CD4-positive, alpha-beta T cell treated with Interleukin-15 for 4 hours (primary cell): Measurements from ENCODE around the gene THEM4.

Source experiments
- DNase-seq: peaks from one replicate; pipeline ENCODE4 v3.0.0-alpha.2; 2020; ENCODE audit warnings: low spot score

The THEM4 gene

DNA sequence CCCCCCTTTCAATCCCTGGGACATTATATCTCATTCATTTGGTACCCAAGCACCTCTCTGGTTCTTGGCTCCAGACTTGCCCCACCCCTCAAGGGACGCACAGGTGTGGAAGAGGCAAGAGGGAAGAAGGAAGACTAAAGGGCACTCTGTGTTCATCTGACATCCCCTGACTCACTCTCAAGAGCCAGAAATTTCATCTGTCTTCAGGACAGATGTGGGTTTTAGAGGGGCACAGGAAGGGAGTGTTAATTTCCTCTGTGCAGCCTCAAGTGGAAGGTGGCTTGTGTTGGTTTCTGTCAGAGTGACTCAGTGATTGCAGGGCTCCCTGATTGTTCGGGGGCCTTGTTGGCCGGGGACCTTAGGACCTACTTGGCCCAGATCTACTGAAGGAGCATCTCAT, 72.1 kb downstream of the THEM4 start:
- DNase-seq, result peak; percentile 64

DNA sequence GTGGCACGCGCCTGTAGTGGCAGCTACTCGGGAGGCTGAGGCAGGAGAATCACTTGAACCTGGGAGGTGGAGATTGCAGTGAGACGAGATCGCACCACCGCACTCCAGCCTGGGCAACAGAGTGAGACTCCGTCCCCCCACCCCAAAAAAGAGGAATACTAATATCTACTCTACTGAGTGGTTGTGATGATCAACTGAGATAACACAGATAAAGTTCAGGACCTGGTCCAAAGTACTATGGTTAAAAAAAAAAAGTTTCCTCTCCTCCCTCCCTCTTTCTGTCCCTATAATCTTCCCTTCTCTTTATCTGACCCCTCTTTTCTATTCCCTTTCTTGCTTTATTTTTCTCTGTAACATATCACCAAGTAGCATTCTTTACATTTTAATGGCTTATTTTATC, 73.7 kb downstream of the THEM4 start:
- no peak for DNase-seq

DNA sequence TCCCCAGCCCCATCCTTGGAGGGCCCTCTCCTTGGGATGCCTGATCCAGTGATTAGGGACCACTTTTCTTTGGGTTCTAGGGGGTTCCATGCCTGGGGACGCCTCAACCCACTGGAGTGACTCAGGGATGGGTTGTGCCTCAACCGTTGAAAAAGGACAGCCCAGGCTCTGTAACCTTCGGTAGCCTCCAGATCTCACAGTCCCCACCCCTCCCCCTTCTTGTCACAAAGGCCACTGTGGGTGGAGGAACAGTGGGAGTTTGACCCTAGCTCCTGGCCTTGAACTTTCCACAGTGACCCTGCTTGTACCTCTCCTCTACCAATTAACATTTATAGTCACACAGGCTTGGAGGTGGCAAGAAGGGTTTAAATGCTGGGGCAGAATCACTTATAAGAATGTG, 75.1 kb downstream of the THEM4 start:
- no peak for DNase-seq

DNA sequence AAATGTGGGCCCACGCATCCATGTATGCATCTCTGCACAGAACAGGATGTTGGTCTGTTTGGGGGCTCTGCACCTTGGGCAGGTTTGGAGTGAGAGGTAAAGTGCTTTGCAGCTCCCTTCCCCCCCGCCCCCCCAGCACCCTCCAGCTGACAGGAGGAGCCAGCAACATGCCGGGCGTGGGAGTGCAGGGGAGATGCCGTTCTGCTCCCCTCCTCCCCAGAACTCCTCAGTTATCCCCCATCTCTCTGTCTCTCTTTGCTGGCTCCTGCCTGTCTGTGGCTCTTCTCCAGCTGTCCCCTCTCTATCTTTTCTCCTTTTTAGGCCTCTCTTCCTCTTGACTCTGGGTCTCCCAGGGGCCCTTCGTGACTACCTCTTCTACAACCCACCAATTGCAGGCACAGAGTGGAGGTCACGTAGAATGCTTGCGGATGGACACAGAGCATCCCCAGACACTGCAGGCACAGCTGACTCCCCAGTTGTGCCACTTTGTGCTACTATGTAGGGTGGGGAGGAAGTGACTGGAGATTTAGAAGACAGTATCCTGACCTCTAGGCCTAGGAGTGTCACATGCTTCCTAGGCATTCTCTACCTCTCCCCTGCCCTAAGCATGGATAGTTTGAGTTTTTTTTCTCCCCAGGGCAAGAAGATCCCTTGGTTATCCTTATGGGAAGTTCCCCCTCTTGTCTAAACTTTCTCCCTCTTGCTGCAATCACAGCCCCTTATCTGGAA, 76.0 kb downstream of the THEM4 start:
- DNase-seq, result no peak

DNA sequence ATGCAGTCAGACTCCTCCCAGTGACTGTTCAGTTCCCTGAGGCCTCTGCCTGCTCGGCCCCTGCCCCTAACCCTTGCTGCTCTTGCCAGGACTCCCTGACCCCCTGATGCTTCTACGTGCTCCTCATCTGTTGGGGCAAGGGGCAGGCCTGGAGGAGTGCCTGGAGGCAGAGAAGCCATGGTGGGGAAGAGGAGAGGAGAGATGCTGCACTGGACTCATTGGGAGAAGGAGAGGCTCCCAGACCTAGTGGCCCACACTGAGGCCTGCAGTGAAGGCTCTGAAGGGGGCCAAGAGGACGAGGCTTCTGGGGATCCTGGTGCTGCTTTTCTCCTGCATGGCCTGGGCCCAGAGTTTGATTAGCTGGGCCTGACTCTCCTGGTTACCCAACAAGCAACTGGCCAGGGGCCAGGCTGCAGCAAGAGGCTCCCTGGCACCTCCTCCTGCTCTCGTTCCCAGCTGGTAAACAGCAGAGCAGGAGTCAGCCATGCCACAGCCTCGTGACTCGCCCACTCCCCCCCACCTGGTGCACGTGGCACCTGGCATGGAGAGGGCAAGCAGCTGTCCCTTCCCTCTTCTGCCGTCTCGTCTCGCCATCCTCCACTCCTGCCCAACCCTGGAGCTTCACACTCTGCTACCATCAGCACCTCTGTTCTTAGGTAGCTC, 76.9 kb downstream of the THEM4 start:
- no peak for DNase-seq

DNA sequence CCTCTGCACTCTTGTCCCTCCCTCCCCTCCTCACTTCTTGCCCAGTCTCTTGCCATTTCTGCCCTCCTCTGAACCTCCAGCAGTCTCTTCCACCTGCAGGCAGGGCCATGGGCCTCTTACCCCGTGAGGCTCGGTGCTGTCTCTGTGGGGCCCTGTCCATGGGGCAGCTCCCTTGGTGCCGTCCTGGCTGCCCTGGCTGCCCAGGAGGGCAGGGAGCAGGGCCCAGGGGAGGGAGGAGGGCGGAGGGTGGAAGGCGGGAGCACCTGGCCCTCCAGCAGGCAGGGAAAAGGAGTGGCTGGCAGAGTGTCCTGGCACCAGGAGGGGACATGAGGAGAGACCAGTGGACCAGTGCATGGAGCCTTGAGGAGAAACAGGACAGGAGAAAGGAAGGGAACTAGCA, 77.7 kb downstream of the THEM4 start, which contains the start of gene RORC:
Gene RORC (minus strand): TSS at position 198 of the 400 bp plus-strand sequence. CDS start 38 bp downstream, at position 160.
- DNase-seq, result no peak

DNA sequence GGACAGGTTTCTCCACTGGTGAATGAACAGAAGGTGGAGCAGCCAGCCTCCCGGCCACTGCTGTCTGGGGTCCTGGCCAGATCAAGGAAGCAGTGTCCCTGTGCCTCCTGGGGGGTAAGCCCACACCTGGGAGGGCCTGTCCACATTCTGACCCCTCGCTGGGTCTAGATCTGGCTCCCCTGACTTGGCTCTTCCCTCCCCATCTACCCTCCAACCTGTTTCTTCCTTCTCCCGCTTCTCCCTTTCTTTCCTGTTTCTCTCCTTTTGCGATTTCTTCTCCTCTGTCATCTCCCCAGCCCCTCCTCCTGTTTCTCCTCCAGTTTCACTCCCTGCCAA, 78.1 kb downstream of the THEM4 start:
- no peak for DNase-seq

DNA sequence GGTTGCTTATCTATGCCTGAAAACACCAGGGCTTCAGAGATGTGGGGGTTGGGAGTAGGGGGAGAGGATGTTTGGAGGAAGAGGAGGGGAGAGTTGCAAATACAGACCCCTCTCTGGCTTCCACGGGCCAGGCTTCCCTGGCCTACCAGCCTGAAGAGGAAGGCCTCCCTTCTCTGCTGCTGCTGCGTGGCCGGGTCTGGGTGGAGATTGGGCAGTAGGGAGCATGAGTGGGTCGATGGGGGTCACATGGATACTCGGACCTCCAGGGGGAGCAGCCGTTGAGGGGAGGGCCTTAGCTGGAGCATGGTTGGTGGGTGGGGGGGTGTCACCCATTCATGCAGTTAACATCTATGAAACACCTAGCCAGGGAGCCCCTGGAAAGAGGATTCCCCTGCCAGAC, 79.3 kb downstream of the THEM4 start:
- no peak for DNase-seq

DNA sequence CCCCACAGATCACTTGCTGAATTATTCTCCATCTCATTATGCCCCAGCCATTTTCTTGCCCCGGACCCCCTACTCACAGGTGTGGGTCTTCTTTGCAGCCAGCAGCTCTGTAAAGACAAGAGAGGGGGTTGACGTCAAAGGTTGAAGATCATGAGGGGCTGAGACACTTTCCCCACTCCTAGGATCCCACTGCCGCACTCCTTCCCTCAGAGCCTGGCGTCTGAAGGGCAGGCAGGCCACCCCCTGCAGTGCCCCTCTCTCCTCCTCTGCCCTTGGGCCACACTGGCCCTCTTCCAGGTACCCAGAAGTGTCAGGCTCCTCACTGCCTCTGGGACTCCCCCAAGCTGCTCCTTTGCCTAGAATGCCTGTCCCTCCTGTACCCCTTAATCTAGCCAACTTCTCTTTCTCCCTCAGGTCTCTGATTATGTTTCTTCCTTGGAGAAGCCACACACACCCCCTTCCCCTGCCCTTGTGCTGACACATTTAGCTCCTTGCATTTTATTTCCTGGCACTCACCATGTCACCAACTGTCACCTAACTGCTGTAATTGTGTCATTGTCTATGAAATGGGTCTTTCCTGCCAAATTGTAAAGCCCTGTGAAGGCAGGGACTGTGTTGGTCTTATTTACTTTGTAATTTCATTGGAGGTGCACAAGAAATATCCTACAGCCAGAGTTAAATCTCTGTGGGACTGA, 79.8 kb downstream of the THEM4 start:
- no peak for DNase-seq

DNA sequence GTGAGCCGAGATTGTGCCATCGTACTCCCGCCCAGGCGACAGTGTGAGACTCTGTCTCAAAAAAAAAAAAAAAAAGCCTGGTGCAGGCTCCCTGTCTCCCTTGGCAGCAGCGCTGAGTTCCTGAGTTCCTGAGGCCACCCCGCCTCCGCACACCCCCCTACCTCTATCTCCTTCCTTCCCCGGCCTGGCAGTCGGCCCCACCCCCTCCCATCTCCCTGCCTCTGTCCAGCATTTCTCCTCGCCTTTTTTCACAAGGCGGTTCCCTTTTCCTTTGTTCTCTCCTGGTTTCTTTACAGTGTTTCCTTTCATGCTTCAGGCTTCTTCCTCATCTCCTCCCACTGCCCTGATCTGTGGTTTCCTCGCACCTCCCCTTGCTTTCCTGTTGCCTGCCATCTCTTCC, 80.4 kb downstream of the THEM4 start:
- DNase-seq, result no peak

DNA sequence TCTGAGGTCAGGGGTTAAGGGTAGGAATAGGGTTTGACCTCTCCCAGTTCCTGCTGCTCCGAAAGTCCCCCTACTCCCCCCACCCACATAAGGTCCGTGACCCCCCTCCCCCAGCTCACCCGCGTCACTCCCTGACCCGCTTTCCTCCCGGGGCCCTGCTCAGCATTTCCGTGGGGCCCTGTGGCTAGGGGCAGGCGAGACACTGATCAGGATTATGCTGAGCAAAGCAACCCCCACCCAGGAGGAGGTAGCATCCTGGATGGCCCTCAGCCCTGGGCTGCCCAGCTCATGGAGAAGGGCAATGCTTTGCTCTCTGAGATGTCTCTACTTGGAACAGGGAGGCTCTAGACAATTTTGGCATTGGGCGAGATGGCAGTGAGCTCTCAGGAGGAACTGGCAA, 81.5 kb downstream of the THEM4 start:
- no peak for DNase-seq

DNA sequence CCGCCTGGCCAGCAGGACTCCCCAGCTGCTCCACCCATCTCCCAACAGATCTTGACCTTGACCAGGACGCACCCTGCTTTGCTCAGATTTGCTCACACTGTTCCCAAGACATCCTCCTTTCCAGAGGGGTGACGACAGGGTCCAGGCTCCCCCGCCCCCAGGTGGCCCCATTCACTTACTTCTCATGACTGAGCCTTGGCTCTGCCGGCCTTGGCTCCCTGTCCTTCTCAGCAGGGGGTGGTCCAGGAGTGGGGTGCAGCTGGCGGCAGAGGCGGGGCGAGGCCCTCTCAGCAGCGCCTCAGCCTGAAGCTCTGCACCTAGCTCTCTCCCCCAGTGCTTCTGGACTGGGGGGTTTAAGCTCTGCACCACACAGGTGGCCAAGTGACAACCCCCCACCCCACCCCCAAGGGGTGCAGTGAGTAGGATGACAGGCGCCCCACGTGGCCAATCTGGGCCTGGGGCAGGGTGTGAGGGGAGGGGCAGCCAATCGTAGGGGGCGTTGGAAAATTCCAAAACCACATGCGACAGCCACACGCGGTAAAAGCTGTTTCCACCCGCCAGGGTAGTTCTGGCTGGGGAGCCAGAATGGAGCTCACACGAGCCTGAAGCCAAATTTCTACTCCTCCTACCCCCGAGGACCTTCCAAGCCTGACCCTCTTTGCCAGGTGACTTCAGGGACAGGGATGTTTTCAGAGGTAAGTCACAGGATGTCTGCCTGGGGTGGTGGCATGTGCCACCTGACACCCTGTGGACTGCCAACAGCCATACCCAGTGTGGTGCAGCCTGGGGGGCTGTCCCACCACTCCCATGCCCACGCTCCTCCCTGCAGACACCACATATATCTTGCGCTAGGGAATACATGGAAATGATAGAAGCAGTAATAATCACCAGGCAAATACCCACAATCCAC, 83.3 kb downstream of the THEM4 start:
- DNase-seq, result no peak

DNA sequence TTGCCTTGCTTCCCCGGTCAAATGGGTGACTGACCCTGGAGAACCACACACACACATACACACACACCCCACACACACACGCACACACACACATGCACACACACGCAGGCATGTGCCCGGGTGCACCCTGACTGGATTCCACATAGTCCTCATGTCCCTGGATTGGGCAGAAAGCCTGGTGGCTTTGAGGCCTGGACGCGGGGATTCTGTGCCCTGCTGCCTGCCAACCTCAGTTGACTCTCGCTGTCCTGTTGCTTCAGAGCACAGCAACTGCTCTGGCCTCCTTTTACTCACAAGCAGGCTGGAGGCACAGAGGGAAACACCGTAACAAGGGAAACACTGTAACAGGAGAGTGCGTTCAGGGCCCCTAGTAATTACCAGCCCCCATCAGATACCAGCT, 84.1 kb downstream of the THEM4 start:
- DNase-seq, result no peak
